Stimulated activated CD8-positive, alpha-beta memory T cell treated with anti-CD3 and anti-CD28 coated beads, Interleukin-12 subunit alpha, Interleukin-12 subunit beta, amount 100 ng/mL, for 24 hours (primary cell): ENCODE measurements around the gene ZDHHC13.

Experiments
- DNase-seq: peaks from one replicate; pipeline ENCODE4 v3.0.0-alpha.2; 2020; ENCODE audit errors: extremely low read depth

The ZDHHC13 gene

GRCh38 chr11:19164881-19165280, 47.9 kb downstream of the ZDHHC13 start:
- no peak for DNase-seq

- DNase-seq = no peak
These were observed 51.1 kb downstream of the ZDHHC13 start for GRCh38 chr11:19168090-19168489.

DNA sequence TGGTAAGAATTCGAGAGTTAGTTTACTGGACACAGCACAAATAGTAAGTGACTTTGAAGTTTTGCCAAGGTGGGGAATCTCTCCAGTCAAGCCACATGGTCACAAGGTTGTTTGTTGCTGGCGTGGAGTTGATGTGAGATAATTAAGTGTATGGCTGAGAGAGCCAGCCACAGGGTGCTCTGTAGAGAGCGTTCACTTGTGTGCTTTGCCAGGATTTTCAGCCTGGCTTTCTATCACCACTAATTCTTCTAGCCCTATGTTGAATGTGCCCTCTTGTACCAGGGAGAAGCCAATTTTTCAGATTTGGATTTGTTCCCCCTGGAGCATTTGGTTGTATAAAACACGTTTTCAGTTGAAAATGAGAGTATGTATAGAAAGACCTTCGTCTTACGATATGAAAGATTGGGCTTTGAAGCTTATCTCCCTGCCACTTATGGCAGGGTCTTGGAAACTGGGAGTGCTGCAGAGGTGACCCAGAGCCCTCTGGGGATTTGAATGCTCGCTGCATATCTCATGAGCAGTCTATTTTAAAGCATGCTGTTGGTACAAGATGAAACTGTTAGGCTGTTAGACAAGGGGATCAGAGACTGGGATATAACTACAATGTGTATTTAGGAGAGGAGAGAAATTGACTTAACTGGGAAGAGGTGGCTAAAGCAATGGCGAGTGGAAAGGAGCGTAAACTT, 56.2 kb downstream of the ZDHHC13 start:
- DNase-seq = no peak

DNA sequence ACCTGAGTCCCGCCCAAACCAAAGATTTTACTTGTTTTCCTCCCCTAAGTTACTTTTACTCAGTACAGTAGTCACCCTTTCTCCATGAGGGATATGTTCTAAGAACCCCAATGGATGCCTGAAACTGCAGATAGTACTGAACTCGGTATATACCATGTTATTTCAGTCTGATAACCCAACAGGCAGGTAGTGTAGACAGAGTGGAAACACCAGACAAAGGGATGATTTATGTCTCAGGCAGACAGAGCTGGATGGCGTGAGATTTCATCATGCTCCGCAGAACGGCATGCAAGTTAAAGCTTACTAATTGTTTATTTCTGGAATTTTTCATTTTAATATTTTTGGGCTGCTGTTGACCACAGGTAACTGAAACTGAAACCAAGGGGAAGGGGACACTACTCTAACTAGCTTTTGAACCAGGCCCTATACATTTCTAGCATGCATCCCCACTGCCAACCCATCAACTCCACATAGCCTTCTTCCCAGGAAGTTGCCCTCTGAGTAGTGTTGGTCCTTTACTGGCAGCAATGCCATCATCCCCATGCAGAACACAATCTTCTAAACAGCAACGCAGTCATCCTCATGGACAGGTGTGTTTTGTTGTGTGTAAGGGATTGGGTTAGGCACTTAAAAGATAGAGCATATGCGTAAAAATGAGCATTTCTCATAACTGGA, 57.1 kb downstream of the ZDHHC13 start:
- DNase-seq = no peak

- no peak for DNase-seq
These were observed 59.7 kb downstream of the ZDHHC13 start for GRCh38 chr11:19176629-19177186.

DNA sequence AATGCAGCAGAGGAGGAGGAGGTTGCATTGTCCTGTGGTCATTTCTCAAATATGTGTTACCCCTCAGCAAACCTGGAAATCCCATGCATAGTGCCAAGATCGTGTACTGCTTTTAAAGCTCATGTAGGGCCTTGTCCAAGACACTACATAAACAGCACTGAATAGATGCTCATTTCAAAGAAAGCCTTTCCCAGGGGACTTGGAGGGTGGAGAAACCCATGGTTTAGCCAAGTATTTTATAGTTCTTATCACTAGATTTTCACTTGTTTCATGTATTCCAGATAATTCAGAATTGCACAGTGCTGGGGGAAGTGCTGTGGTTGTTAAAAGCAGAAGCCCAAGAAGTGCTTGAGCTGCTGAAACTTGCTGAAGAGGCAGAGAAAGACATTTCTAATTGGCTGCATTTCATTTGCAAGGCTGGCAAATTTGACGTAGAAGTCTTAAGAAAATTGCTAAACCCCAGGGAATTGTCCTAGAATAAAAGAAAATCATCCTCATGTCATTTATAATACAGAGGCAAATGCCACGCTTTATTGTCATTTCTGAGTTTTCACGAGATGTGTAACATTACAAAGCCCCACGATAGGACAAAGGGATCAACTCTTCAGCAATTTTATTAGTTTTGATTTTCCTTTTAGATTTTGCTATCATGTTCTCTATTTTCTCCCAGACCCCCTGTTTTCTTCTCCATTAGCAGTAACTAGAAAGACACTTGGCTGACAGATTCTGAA, 64.7 kb downstream of the ZDHHC13 start:
- no peak for DNase-seq

DNA sequence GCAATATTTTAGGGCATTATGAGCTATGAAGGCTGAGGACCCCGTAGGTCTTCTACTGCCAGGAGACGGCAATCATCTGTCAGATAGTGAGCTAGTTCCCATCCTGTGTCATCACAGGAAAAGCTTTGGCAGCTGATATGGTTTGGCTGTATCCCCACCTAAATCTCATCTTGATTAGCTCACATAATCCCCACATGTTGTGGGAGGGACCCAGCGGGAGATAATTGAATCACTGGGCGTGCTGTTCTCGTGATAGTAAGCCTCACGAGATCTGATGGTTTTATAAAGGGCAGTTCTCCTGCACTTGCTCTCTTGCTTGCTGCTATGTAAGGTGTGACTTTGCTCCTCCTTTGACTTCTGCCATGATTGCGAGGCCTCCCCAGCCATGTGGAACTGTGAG, 66.7 kb downstream of the ZDHHC13 start:
- DNase-seq = no peak

DNA sequence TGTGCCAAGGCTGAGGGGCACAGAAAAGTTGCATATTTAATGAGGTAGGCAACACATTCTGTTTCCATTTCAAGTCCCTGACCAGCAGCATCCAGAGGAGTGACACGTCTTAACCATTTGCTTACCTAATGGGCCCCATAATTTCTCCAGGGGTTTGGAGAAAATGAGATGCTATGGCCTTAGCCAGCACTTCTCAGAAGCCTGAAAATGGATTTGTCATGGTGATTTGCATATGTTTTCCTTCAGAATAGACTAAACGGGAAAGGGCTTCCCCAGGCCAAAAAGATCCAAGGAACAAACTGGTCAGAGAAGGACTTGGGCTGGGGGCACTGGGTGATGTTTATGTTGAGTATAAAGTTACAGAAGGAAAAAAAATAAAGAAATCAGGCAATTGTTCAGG, 68.1 kb downstream of the ZDHHC13 start:
- DNase-seq = no peak

DNA sequence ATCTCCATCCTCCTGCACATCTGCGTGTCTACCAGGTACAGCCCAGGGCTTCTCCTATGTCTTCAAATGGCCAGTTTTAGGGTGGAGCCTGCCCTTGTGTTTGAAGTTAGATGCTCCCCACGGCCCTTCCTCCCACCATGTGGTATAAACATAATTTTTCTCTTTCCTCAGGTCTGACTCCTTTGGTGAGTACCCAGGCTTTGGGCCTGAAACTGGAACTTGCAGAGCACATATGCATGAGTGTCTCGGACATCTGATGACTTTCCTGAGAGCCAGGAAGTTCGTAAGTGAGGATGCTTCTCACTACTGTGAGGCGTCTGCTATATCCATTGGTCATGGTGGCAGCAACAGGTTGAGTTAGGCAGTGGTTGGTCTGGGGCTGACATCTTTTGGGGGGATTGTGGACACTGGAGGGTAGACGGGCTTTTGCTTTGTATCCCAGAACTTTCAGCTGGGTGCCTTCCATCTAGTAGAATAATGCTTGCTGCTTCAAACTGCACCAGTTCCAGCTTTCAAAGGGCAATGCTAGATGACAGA, 68.6 kb downstream of the ZDHHC13 start:
- no peak for DNase-seq

- no peak for DNase-seq
These were observed 70.3 kb downstream of the ZDHHC13 start for GRCh38 chr11:19187114-19187832.

DNA sequence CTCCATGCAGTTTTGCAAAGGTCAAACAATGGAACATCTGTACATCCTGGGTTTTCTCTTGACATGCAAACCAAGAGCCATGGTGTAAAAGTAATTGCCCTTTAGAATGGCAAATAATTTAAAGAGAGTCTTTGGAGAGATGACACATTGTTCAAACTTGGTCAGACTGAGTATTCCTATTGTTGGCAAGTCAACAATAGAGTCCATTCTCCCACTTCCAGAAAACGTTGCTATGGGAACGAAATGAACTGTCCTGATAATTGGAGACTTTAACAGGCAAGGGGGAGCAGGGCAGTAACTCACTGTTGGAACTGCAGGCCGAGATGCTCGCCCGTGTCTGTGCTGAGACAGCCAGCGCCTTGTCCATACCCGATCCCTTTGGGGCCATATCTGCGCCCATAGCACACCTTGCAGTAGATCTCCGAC, 70.9 kb downstream of the ZDHHC13 start:
- DNase-seq = no peak

DNA sequence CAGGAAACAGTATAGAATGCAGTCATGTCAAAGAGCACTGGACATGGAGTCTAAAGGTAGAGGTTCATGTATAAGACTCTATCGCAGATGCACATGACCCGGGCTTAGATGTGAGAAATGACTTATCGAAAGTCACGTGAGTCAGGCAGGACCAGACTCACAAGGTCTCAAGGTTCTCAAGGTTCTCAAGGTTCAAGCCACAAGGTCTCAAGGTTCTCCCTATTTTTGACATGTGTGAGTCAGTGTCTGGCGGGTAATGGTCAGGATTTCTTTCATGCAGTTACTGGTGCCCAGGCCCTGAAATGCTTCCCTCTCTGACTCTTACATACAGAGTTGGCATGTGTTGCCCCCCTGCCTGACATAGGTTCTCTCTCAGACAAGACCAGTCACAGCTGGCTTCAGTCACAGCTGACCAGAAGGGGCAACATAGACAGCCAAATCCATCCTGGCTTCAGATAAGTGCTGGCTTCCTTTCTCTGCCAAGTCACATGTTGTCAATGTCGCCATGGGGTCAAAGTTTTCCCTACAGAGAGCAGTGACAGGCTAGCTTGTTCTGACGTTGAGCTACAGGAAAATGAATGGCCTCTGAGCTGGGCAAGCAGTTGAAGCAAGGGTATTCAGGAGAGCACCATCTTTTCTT, 74.7 kb downstream of the ZDHHC13 start:
- DNase-seq = no peak

DNA sequence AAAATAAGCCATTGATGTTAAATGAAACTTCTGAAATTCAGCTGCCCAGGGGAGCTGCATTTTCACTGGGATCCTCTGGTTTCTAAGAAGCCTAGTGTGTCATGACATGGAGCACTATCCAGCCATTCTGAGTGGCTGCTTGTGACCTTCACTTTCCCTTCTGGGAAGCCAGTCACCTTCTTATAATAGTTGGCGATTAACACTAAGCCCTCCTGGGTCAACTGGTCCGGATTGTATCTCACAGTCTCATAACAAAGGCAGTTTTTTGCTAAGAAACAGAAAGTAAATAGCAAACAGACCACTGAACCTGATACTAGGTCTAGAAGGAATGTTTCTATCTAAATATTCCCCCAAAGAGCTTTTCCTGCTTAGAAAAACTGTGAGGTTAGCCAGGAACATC, 76.9 kb downstream of the ZDHHC13 start:
- no peak for DNase-seq

- no peak for DNase-seq
These were observed 77.8 kb downstream of the ZDHHC13 start for GRCh38 chr11:19194620-19195308.

DNA sequence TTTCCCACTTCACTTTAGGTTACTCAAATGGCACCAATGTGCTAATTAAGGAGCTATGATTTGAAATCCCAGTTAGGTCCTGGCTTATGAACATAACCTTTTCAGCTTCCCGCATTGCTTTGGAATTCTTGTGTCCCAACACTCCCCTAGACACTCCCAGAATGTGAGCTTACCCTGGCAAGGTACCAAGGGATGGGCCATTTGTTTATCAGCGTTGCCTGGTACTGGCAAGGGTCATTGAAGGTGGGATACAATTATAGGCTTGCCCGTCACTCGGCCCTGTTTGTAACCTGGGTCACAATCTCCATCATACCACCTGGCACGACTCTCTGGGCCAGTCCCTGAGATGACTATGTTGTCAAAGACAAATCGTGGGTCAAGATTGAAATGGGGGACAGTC, 79.5 kb downstream of the ZDHHC13 start:
- no peak for DNase-seq

- DNase-seq = no peak
These were observed 82.1 kb downstream of the ZDHHC13 start for GRCh38 chr11:19199048-19199447.

DNA sequence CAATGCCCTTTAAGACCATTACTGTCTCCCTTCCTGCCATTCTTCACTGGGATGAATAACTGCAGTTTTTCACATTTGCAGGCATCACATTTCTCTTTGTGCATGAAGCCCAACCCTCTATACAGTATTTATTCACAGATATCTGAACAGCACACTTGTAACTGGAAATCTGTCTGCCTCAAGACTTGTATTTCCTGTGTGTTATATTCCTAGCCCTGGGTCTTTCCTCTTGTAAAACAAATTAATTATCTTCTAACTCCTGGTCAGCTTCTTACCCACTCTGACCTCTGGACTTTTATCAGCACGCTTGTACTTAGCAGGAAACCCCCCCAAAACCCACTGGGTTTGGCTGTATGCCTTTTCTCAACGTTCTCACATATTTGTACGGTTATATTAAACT, 82.8 kb downstream of the ZDHHC13 start:
- no peak for DNase-seq

DNA sequence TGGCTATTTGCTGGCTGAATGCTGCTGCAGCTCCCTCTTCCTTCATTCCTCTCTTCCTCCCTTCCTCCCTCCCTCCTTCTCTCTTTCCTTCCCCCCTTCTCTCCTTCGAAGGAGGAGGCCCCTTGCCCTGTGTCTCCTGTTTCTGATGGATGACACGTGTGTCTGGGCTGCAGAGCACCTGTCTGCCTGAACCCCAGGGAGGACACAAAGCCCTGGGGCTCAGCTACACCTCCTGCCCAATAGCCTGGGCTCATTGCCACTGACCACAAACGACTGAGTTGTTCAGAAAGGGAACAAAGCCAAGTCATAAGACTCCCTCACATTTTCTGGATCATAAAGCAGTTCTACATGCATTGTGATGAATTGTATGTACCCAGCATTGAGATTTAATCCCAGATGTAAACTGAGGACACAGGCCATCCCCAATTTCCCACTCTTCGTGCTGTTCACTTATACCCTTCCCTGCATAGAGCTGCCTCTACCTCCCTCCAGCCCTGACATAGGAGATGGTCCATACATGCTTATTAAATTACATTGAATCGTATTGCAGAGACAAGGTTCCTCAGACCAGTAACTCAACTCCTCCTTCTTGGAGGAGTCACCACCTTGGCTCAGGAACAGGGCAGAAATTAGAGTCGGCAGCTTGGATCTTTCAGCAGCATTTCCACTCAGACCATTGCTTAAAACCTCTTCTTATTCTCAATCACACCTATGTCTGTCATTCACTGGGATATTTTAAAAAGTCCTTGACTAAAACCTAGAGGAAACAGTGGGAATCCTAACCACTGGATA, 83.6 kb downstream of the ZDHHC13 start:
- DNase-seq = no peak

GRCh38 chr11:19201737-19202605, 85.0 kb downstream of the ZDHHC13 start, which contains the start of gene CSRP3:
TSS of gene CSRP3 (minus strand) at chr11:19201983. CDS start at chr11:19192448, 9,535 bp downstream.
- no peak for DNase-seq
